Right lobe of liver (tissue), 4 donors: ENCODE results near the gene FAM117B.

ENCODE experiments used
- CTCF ChIP-seq, 4 donors: fragments of 200-600 bp in 3 of 4; fragments of 450-650 bp in 1 of 4; IDR thresholded peaks; one replicate each; pipeline versions ENCODE4 v1.5.1 to v1.8.0; 2016 to 2022; ENCODE audit warnings: antibody characterized with exemption in 4 of 4, mild to moderate bottlenecking in 2 of 4
- POLR2A ChIP-seq: fragments of 450-650 bp; IDR thresholded peaks from one replicate; pipeline ENCODE4 v1.6.1; 2017; ENCODE audit warnings: antibody characterized with exemption, mild to moderate bottlenecking
- donor health status: DM: no; HTN: no; CAD: no.
- donor health status: DM: no; HTN: no; CAD: no.
- donor health status: DM: no; HTN: yes; CAD: no.

GRCh38 chr2:202764991-202765390, 130.2 kb downstream of the FAM117B start:
- TF ChIP-seq CTCF (IDR thresholded peaks at IDR 0.05) (no peak), POLR2A (no peak)
